Measurements from ENCODE around the gene CPNE7. TPM values are rescaled to one million over a fixed set of nuclear protein-coding genes. Genes with fewer than 3 reads are reported as not detected.

Gene CPNE7
- total and polyA plus RNA-seq, 2 of the 13 experiments (the other 11 are each of a cell fraction or from before 2014, with no cell fraction given), result 0.59 TPM; not detected in 1

GRCh38 chr16:89557690-89558490 lies 17.7 kb upstream of the CPNE7 start (continued):
- TF ChIP-seq BATF2 (CRISPR knock-in tag; IDR thresholded peaks at IDR 0.05) (no peak), NFAT5 (CRISPR knock-in tag; IDR thresholded peaks at IDR 0.05) (0 out of 2 replicates have a peak, but pooled peaks have one; percentile 18), SOX6 (IDR thresholded peaks at IDR 0.05) (no peak), SOX6 (CRISPR knock-in tag; IDR thresholded peaks at IDR 0.05) (peak; percentile 48; the same call in 1 of the 2 replicates), ZNF574 (CRISPR knock-in tag; IDR thresholded peaks at IDR 0.05) (peak; percentile 9), SMAD3 (CRISPR knock-in tag; IDR thresholded peaks at IDR 0.05) (no peak), KLF11 (CRISPR knock-in tag; IDR thresholded peaks at IDR 0.05) (no peak), SAP130 (CRISPR knock-in tag; IDR thresholded peaks at IDR 0.05; ENCODE audit: low read depth) (no peak), ZNF414 (CRISPR knock-in tag; IDR thresholded peaks at IDR 0.05) (no peak), ZNF430 (CRISPR knock-in tag; IDR thresholded peaks at IDR 0.05) (no peak), ZMYM2 (CRISPR knock-in tag; IDR thresholded peaks at IDR 0.05) (no peak), GMEB2 (CRISPR knock-in tag; IDR thresholded peaks at IDR 0.05; ENCODE audit: low read depth) (no peak), ZNF17 (CRISPR knock-in tag; IDR thresholded peaks at IDR 0.05) (no peak), ZNF710 (CRISPR knock-in tag; IDR thresholded peaks at IDR 0.05; ENCODE audit: borderline replicate concordance) (no peak), GFI1 (CRISPR knock-in tag; IDR thresholded peaks at IDR 0.05; ENCODE audit: borderline replicate concordance) (no peak), ZNF598 (CRISPR knock-in tag; IDR thresholded peaks at IDR 0.05; ENCODE audit: borderline replicate concordance) (no peak)

All from HepG2 (cell line).